ENCODE data around the gene MCM3.

The MCM3 gene

GRCh38 chr6:52221302-52221701 is 63.2 kb downstream of the MCM3 start:
- TF ChIP-seq, protein P1, sequence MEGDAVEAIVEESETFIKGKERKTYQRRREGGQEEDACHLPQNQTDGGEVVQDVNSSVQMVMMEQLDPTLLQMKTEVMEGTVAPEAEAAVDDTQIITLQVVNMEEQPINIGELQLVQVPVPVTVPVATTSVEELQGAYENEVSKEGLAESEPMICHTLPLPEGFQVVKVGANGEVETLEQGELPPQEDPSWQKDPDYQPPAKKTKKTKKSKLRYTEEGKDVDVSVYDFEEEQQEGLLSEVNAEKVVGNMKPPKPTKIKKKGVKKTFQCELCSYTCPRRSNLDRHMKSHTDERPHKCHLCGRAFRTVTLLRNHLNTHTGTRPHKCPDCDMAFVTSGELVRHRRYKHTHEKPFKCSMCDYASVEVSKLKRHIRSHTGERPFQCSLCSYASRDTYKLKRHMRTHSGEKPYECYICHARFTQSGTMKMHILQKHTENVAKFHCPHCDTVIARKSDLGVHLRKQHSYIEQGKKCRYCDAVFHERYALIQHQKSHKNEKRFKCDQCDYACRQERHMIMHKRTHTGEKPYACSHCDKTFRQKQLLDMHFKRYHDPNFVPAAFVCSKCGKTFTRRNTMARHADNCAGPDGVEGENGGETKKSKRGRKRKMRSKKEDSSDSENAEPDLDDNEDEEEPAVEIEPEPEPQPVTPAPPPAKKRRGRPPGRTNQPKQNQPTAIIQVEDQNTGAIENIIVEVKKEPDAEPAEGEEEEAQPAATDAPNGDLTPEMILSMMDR (IDR thresholded peaks at IDR 0.05; ENCODE audit: borderline replicate concordance, insufficient read depth, low read depth, low read length): no peak

DNA sequence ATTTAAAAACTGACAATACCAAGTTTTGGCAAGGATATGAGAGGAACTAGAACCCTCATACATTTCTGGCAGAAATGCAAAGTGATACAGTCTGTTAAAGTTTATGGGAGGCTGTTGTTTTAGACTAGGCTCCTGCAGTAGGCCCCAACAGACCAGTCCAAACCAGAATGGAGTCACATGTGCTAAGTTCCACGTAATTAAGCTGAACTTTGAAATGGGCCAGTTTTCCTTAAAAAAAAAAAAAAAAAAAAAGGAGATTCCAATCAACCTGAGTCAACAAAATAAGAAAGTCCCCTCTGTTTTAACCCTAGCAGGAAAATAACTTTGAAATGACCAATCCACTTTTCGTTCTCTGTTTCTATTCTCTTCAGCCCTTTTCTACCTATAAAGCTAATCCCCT is 66.8 kb downstream of the MCM3 start:
- H3K4me3 ChIP-seq (ENCODE audit: low read depth, low read length): no peak overlapping the region

More at GRCh38 chr6:52221302-52221701, 63.2 kb downstream of the MCM3 start:
- no peak overlapping the region for H3K4me3 ChIP-seq (ENCODE audit: low read depth, low read length)

GRCh38 chr6:52216932-52217575 is 67.5 kb downstream of the MCM3 start:
- TF ChIP-seq, protein P1 (IDR thresholded peaks at IDR 0.05; ENCODE audit: borderline replicate concordance, insufficient read depth, low read depth, low read length): no peak
- no peak overlapping the region for H3K4me3 ChIP-seq (ENCODE audit: low read depth, low read length)

More for the DNA sequence above, 66.8 kb downstream of the MCM3 start:
- TF ChIP-seq, protein P1 (IDR thresholded peaks at IDR 0.05; ENCODE audit: borderline replicate concordance, insufficient read depth, low read depth, low read length): no peak

- TF ChIP-seq, protein P1 (IDR thresholded peaks at IDR 0.05; ENCODE audit: borderline replicate concordance, insufficient read depth, low read depth, low read length): no peak
- H3K4me3 ChIP-seq (ENCODE audit: low read depth, low read length): no peak overlapping the region
These were observed 68.8 kb downstream of the MCM3 start for GRCh38 chr6:52215787-52216186.

Data from GM12875 (cell line).